HT-29 (cell line): ENCODE results near the gene CLEC4F. TPM values are rescaled to one million over a fixed set of nuclear protein-coding genes. Genes with fewer than 3 reads are reported as not detected.
"Not testable (repeated sequence)": the region's sequence is repeated elsewhere in the genome, so short reads cannot be mapped to it uniquely, and the experiment has no call there.

ENCODE experiments used
- DNase-seq: peaks from one replicate; pipeline ENCODE4 v3.0.0-alpha.2; 2015; ENCODE audit warnings: low spot score
- total RNA-seq: library from RNA; depleted of rRNA; stranded (reverse); fragments of >200 nt; shearing (Covaris generic); gene quantifications from 2 replicates; pipeline ENCODE4 v1.2.3, GENCODE V29; 2014

Gene CLEC4F
- total RNA-seq, 1 experiment from 2014 or later: not detected

- DNase-seq: no peak
Observed at GRCh38 chr2:70826696-70827350, 6.4 kb upstream of the CLEC4F start.

GRCh38 chr2:70823249-70823648 is 2.9 kb upstream of the CLEC4F start:
- DNase-seq: no peak

GRCh38 chr2:70822843-70823242 is 2.4 kb upstream of the CLEC4F start:
- DNase-seq: no peak

- no peak for DNase-seq
Observed at GRCh38 chr2:70817284-70817954, 3.0 kb downstream of the CLEC4F start.

GRCh38 chr2:70816726-70817125 is 3.7 kb downstream of the CLEC4F start:
- DNase-seq: no peak

- DNase-seq: no peak
Observed at GRCh38 chr2:70808983-70809958, 11.1 kb downstream of the CLEC4F start.

GRCh38 chr2:70807828-70808118 is 12.6 kb downstream of the CLEC4F start:
- no peak for DNase-seq

GRCh38 chr2:70807102-70807827 is 13.1 kb downstream of the CLEC4F start:
- DNase-seq: no peak

GRCh38 chr2:70806620-70807019 is 13.8 kb downstream of the CLEC4F start:
- DNase-seq: no peak

GRCh38 chr2:70806013-70806412 is 14.4 kb downstream of the CLEC4F start:
- DNase-seq: no peak

- DNase-seq: no peak
Observed at GRCh38 chr2:70801607-70802263, 18.7 kb downstream of the CLEC4F start.

- no peak for DNase-seq
Observed at GRCh38 chr2:70799706-70800105, 20.7 kb downstream of the CLEC4F start.

GRCh38 chr2:70797996-70798395 is 22.4 kb downstream of the CLEC4F start:
- DNase-seq: not testable (repeated sequence)

GRCh38 chr2:70797506-70797905 is 22.9 kb downstream of the CLEC4F start:
- no peak for DNase-seq

GRCh38 chr2:70796262-70796661 is 24.1 kb downstream of the CLEC4F start:
- DNase-seq: no peak

GRCh38 chr2:70795164-70795995 is 25.0 kb downstream of the CLEC4F start:
- no peak for DNase-seq

- no peak for DNase-seq
Observed at GRCh38 chr2:70793450-70793849, 26.9 kb downstream of the CLEC4F start.

- DNase-seq: no peak
Observed at GRCh38 chr2:70790136-70790828, 30.1 kb downstream of the CLEC4F start, which contains the start of gene FIGLA. Gene FIGLA, minus strand, starts transcription at chr2:70790643. Its CDS starts 5 bp downstream, at chr2:70790638.

GRCh38 chr2:70789304-70790135 is 30.9 kb downstream of the CLEC4F start:
- no peak for DNase-seq
